ENCODE results near the gene RUNX2.
"Not testable (repeated sequence)": the region's sequence is repeated elsewhere in the genome, so short reads cannot be mapped to it uniquely, and the experiment has no call there.

The RUNX2 gene

DNA sequence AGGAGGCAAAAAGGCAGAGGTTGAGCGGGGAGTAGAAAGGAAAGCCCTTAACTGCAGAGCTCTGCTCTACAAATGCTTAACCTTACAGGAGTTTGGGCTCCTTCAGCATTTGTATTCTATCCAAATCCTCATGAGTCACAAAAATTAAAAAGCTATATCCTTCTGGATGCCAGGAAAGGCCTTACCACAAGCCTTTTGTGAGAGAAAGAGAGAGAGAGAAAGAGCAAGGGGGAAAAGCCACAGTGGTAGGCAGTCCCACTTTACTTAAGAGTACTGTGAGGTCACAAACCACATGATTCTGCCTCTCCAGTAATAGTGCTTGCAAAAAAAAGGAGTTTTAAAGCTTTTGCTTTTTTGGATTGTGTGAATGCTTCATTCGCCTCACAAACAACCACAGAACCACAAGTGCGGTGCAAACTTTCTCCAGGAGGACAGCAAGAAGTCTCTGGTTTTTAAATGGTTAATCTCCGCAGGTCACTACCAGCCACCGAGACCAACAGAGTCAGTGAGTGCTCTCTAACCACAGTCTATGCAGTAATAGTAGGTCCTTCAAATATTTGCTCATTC is at the start of gene RUNX2:
Gene RUNX2, plus strand, starts transcription at position 375 of the 567 bp plus-strand sequence. CDS start 397 bp downstream, outside the sequence.
- H3K27ac ChIP-seq (ENCODE audit: low read length) = no peak within 1 kb of the TSS
- no peaks in the 10 kb centered on the region for H3K9me3 ChIP-seq (ENCODE audit: control insufficient read depth, low read depth, low read length)
- no peak within 1 kb of the TSS for H3K9ac ChIP-seq (ENCODE audit: low read length)
- no peaks in the 10 kb centered on the region for H3K36me3 ChIP-seq (ENCODE audit: control insufficient read depth, low read depth, low read length)
- H3K4me3 ChIP-seq (ENCODE audit: low read length) = no peak within 1 kb of the TSS
- H3K27me3 ChIP-seq (ENCODE audit: control insufficient read depth, insufficient read depth, low read length) = no peaks in the 10 kb centered on the region
- H3K4me1 ChIP-seq (ENCODE audit: control insufficient read depth, low read depth, low read length) = peaks cover 16% of the 10 kb centered on the region

- Histone ChIP-seq H3K9me3 (ENCODE audit: control insufficient read depth, low read depth, low read length) (no peaks in the 10 kb centered on the region), H3K27me3 (ENCODE audit: control insufficient read depth, insufficient read depth, low read length) (no peaks in the 10 kb centered on the region), H3K36me3 (ENCODE audit: control insufficient read depth, low read depth, low read length) (no peaks in the 10 kb centered on the region), H3K4me3 (ENCODE audit: low read length) (no peak overlapping the region), H3K4me1 (ENCODE audit: control insufficient read depth, low read depth, low read length) (no peaks in the 10 kb centered on the region), H3K9ac (ENCODE audit: low read length) (no peak overlapping the region), H3K27ac (ENCODE audit: low read length) (no peak overlapping the region)
Observed at GRCh38 chr6:45278367-45278766, 49.8 kb upstream of the RUNX2 start.

DNA sequence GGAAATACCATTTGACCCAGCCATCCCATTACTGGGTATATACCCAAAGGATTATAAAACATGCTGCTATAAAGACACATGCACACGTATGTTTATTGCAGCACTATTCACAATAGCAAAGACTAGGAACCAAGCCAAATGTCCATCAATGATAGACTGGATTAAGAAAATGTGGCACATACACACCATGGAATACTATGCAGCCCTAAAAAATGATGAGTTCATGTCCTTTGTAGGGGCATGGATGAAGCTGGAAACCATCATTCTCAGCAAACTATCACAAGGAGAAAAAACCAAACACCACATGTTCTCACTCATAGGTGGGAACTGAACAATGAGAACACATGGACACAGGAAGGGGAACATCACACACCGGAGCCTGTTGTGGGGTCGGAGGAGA is 41.4 kb upstream of the RUNX2 start:
- not testable (repeated sequence) for H3K4me1 ChIP-seq (ENCODE audit: control insufficient read depth, low read depth, low read length); H3K27me3 ChIP-seq (ENCODE audit: control insufficient read depth, insufficient read depth, low read length); H3K9me3 ChIP-seq (ENCODE audit: control insufficient read depth, low read depth, low read length); H3K4me3 ChIP-seq (ENCODE audit: low read length); H3K27ac ChIP-seq (ENCODE audit: low read length); H3K9ac ChIP-seq (ENCODE audit: low read length); H3K36me3 ChIP-seq (ENCODE audit: control insufficient read depth, low read depth, low read length)

- Histone ChIP-seq H3K27me3 (ENCODE audit: control insufficient read depth, insufficient read depth, low read length) (no peaks in the 10 kb centered on the region), H3K9me3 (ENCODE audit: control insufficient read depth, low read depth, low read length) (no peaks in the 10 kb centered on the region), H3K36me3 (ENCODE audit: control insufficient read depth, low read depth, low read length) (no peaks in the 10 kb centered on the region), H3K4me3 (ENCODE audit: low read length) (no peak overlapping the region), H3K4me1 (ENCODE audit: control insufficient read depth, low read depth, low read length) (no peaks in the 10 kb centered on the region), H3K27ac (ENCODE audit: low read length) (no peak overlapping the region), H3K9ac (ENCODE audit: low read length) (no peak overlapping the region)
Observed at GRCh38 chr6:45289751-45290514, 38.2 kb upstream of the RUNX2 start.

- Histone ChIP-seq H3K9me3 (ENCODE audit: control insufficient read depth, low read depth, low read length) (no peaks in the 10 kb centered on the region), H3K4me3 (ENCODE audit: low read length) (no peak overlapping the region), H3K36me3 (ENCODE audit: control insufficient read depth, low read depth, low read length) (no peaks in the 10 kb centered on the region), H3K27ac (ENCODE audit: low read length) (no peak overlapping the region), H3K27me3 (ENCODE audit: control insufficient read depth, insufficient read depth, low read length) (no peaks in the 10 kb centered on the region), H3K9ac (ENCODE audit: low read length) (no peak overlapping the region), H3K4me1 (ENCODE audit: control insufficient read depth, low read depth, low read length) (no peaks in the 10 kb centered on the region)
Observed at GRCh38 chr6:45293306-45293705, 34.8 kb upstream of the RUNX2 start.

DNA sequence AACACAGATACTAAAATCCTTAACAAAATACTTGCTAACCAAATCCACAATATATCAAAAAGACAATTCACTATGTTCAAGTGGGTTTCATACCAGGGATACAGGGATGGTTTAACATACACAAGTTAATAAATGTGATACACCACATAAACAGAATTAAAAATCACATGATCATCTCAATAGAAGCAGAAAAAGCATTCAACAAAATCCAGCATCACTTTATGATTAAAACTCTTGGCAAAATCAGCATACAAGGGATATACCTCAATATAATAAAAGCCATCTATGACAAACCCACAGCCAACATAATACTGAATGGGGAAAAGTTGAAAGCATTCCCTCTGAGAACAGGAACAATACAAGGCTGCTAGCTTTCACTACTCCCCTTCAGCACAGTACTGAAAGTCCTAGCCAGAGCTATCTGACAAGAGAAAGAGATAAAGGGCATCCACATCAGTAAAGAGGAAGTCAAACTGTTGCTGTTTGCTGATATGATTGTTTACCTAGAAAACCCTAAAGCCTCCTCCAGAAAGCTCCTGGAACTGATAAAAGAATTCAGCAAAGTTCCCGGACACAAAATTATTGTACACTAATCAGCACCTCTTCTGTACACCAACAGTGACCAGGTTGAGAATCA is 33.9 kb upstream of the RUNX2 start:
- not testable (repeated sequence) for H3K9me3 ChIP-seq (ENCODE audit: control insufficient read depth, low read depth, low read length); H3K4me1 ChIP-seq (ENCODE audit: control insufficient read depth, low read depth, low read length); H3K27me3 ChIP-seq (ENCODE audit: control insufficient read depth, insufficient read depth, low read length); H3K4me3 ChIP-seq (ENCODE audit: low read length); H3K9ac ChIP-seq (ENCODE audit: low read length); H3K36me3 ChIP-seq (ENCODE audit: control insufficient read depth, low read depth, low read length); H3K27ac ChIP-seq (ENCODE audit: low read length)

DNA sequence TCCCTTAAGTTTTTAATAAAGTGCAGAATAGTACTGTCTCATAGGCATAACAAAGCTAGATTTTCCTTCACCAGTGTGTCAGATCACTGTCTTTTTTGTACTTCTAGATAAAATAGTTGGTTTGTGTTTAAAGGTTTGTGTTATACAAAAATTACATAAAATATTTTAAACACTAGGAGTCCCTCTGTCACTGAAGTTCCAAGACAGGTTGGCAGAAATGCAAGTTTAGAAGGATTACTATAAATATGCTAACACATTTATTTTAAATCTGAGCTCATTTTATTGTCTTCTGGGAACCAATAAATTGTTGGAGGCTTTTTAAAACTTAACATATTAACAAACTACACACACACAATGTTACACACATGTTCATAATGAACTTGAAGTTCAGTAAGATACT is 30.8 kb upstream of the RUNX2 start:
- H3K9me3 ChIP-seq (ENCODE audit: control insufficient read depth, low read depth, low read length) = no peaks in the 10 kb centered on the region
- no peaks in the 10 kb centered on the region for H3K4me1 ChIP-seq (ENCODE audit: control insufficient read depth, low read depth, low read length)
- no peak overlapping the region for H3K27ac ChIP-seq (ENCODE audit: low read length)
- no peak overlapping the region for H3K9ac ChIP-seq (ENCODE audit: low read length)
- no peaks in the 10 kb centered on the region for H3K27me3 ChIP-seq (ENCODE audit: control insufficient read depth, insufficient read depth, low read length)
- H3K36me3 ChIP-seq (ENCODE audit: control insufficient read depth, low read depth, low read length) = no peaks in the 10 kb centered on the region
- no peak overlapping the region for H3K4me3 ChIP-seq (ENCODE audit: low read length)

DNA sequence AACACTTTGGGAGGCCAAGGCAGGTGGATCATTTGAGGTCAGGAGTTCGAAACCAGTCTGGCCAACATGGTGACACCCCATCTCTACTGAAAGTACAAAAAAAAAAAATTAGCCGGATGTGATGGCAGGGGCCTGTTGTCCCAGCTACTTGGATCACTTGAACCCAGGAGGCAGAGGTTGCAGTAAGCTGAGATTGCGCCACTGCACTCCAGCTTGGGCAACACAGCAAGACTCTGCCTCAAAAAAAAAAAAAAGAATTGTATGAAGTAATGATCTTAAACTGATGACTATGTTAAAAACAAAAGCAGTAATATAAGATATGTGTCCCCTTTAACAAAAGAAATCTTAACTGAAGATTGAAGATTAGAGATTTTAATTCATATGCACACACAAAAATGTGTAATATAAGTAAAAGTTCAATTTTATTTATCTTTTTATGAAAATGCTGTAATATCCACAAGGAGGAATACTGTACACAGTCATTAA is 29.0 kb upstream of the RUNX2 start:
- Histone ChIP-seq H3K9ac (ENCODE audit: low read length) (no peak overlapping the region), H3K4me3 (ENCODE audit: low read length) (no peak overlapping the region), H3K9me3 (ENCODE audit: control insufficient read depth, low read depth, low read length) (no peaks in the 10 kb centered on the region), H3K27me3 (ENCODE audit: control insufficient read depth, insufficient read depth, low read length) (no peaks in the 10 kb centered on the region), H3K36me3 (ENCODE audit: control insufficient read depth, low read depth, low read length) (no peaks in the 10 kb centered on the region), H3K27ac (ENCODE audit: low read length) (no peak overlapping the region), H3K4me1 (ENCODE audit: control insufficient read depth, low read depth, low read length) (no peaks in the 10 kb centered on the region)

GRCh38 chr6:45300736-45301135 is 27.4 kb upstream of the RUNX2 start:
- H3K9ac ChIP-seq (ENCODE audit: low read length) = no peak overlapping the region
- no peak overlapping the region for H3K4me3 ChIP-seq (ENCODE audit: low read length)
- H3K27me3 ChIP-seq (ENCODE audit: control insufficient read depth, insufficient read depth, low read length) = no peaks in the 10 kb centered on the region
- H3K36me3 ChIP-seq (ENCODE audit: control insufficient read depth, low read depth, low read length) = no peaks in the 10 kb centered on the region
- no peak overlapping the region for H3K27ac ChIP-seq (ENCODE audit: low read length)
- H3K9me3 ChIP-seq (ENCODE audit: control insufficient read depth, low read depth, low read length) = no peaks in the 10 kb centered on the region
- no peaks in the 10 kb centered on the region for H3K4me1 ChIP-seq (ENCODE audit: control insufficient read depth, low read depth, low read length)

DNA sequence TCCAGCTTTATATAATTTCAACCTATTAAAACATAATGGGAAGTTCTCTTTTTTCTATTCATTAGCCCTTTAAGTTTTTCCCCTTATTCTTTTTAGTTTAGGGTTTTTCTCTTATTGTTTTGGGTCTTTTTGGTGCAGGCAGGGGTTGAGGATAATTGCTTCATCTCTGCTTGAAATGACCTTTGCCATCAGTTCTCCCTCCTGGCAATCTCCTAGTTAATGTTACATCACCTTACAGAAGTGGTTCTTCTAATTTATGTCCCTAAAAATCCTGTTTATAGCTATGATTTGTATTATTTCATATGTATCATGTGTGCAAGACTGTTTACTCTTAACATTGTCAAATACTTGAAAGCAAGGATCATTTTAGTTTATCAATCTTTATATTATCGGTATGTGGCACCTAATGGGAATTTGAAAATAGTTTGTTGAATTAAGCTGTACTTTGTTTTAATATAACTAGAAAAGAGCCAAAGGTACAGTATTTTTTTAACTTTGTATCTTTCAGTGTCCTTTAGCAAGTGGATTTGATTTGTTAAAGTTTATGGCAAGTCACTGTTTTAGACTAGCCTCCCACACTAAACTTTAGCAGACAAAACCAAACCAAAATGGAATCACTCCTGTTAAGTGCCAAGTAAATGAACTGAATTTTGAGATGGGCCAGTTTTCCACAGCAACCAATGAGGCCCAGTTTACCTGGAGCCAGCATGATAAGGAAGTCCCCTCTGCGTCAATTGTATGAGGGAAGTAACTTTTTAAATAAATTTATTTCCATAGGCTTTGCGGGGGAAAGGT is 26.6 kb upstream of the RUNX2 start:
- no peak overlapping the region for H3K9ac ChIP-seq (ENCODE audit: low read length)
- no peaks in the 10 kb centered on the region for H3K4me1 ChIP-seq (ENCODE audit: control insufficient read depth, low read depth, low read length)
- no peaks in the 10 kb centered on the region for H3K27me3 ChIP-seq (ENCODE audit: control insufficient read depth, insufficient read depth, low read length)
- H3K9me3 ChIP-seq (ENCODE audit: control insufficient read depth, low read depth, low read length) = no peaks in the 10 kb centered on the region
- no peak overlapping the region for H3K27ac ChIP-seq (ENCODE audit: low read length)
- no peaks in the 10 kb centered on the region for H3K36me3 ChIP-seq (ENCODE audit: control insufficient read depth, low read depth, low read length)
- H3K4me3 ChIP-seq (ENCODE audit: low read length) = no peak overlapping the region

GRCh38 chr6:45302832-45303231 is 25.3 kb upstream of the RUNX2 start:
- no peak overlapping the region for H3K9ac ChIP-seq (ENCODE audit: low read length)
- H3K4me1 ChIP-seq (ENCODE audit: control insufficient read depth, low read depth, low read length) = no peaks in the 10 kb centered on the region
- H3K27me3 ChIP-seq (ENCODE audit: control insufficient read depth, insufficient read depth, low read length) = no peaks in the 10 kb centered on the region
- no peak overlapping the region for H3K27ac ChIP-seq (ENCODE audit: low read length)
- H3K4me3 ChIP-seq (ENCODE audit: low read length) = no peak overlapping the region
- no peaks in the 10 kb centered on the region for H3K36me3 ChIP-seq (ENCODE audit: control insufficient read depth, low read depth, low read length)
- no peaks in the 10 kb centered on the region for H3K9me3 ChIP-seq (ENCODE audit: control insufficient read depth, low read depth, low read length)

All from iPS-18a (cell line).